Common myeloid progenitor, CD34-positive (primary cell): ENCODE results near the gene TRIO.

Source experiments
- CTCF ChIA-PET: fragments of 350-600 bp; sonication (Branson Sonifier 250); formaldehyde crosslinking; loops from one replicate; lab custom pipeline; 2021; ENCODE audit warnings: antibody characterized with exemption; lab: Charles Lee
- POLR2A ChIA-PET: fragments of 350-600 bp; sonication (Branson Sonifier 250); formaldehyde crosslinking; loops from one replicate; lab custom pipeline; 2021; ENCODE audit warnings: antibody characterized with exemption; lab: Charles Lee
- DNase-seq, 3 donors: peaks; one replicate each; pipeline versions ENCODE4 v3.0.0 to v3.0.0-alpha.2; 2013
- H3K27ac ChIP-seq, 2 experiments: 1 replicate in 1 of 2; 2 replicates in 1 of 2; pipeline ENCODE4 v1.7.0; 2013; ENCODE audit warnings: inconsistent platforms in 2 of 2, low read length in 2 of 2, mild to moderate bottlenecking in 2 of 2, low read depth in 1 of 2, moderate library complexity in 1 of 2; ENCODE audit not compliant: severe bottlenecking in 2 of 2, insufficient read depth in 1 of 2, poor library complexity in 1 of 2
- H3K27me3 ChIP-seq, 5 experiments: replicated peaks in 2 of 5; 1 replicate in 3 of 5; 2 replicates in 2 of 5; pipeline versions ENCODE4 v1.6.1 to v1.7.0; 2013; ENCODE audit warnings: low read length in 4 of 5, mild to moderate bottlenecking in 2 of 5, moderate library complexity in 2 of 5, inconsistent platforms in 1 of 5; ENCODE audit not compliant: insufficient read depth in 5 of 5, control insufficient read depth in 4 of 5
- H3K36me3 ChIP-seq, 4 experiments: 1 replicate in 2 of 4; 2 replicates in 2 of 4; pipeline versions ENCODE4 v1.6.1 to v1.7.0; 2013; ENCODE audit warnings: low read length in 3 of 4, control low read depth in 1 of 4, mild to moderate bottlenecking in 1 of 4; ENCODE audit not compliant: control insufficient read depth in 4 of 4, insufficient read depth in 4 of 4
- H3K4me1 ChIP-seq, 4 experiments: 1 replicate in 3 of 4; 2 replicates in 1 of 4; pipeline versions ENCODE4 v1.6.1 to v1.7.1; 2013; ENCODE audit warnings: low read length in 3 of 4, mild to moderate bottlenecking in 3 of 4, control low read depth in 1 of 4, inconsistent platforms in 1 of 4, moderate library complexity in 1 of 4; ENCODE audit not compliant: control insufficient read depth in 4 of 4, insufficient read depth in 4 of 4; ENCODE audit errors: control extremely low read depth in 1 of 4
- H3K4me3 ChIP-seq, 7 experiments: 1 replicate in 4 of 7; 2 replicates in 3 of 7; pipeline versions ENCODE4 v1.5.1 to v1.7.0; 2013; ENCODE audit warnings: mild to moderate bottlenecking in 7 of 7, low read length in 6 of 7, moderate library complexity in 6 of 7, inconsistent platforms in 2 of 7, low read depth in 2 of 7, control low read depth in 1 of 7; ENCODE audit not compliant: insufficient read depth in 4 of 7, control insufficient read depth in 1 of 7; ENCODE audit errors: extremely low read depth in 1 of 7
- H3K9me3 ChIP-seq, 5 experiments: 1 replicate in 4 of 5; 2 replicates in 1 of 5; pipeline versions ENCODE4 v1.6.1 to v1.7.1; 2013; ENCODE audit warnings: low read length in 4 of 5, mild to moderate bottlenecking in 2 of 5, inconsistent platforms in 1 of 5, low read depth in 1 of 5, moderate library complexity in 1 of 5; ENCODE audit not compliant: control insufficient read depth in 4 of 5, insufficient read depth in 2 of 5; ENCODE audit errors: control extremely low read depth in 1 of 5
- WGBS: methylation state at CpG from one replicate; pipeline ENCODE4 v1.1.5; 2013; ENCODE audit not compliant: insufficient coverage; 5-methylcytosine and 5-hydroxymethylcytosine counted together

TRIO gene

DNA sequence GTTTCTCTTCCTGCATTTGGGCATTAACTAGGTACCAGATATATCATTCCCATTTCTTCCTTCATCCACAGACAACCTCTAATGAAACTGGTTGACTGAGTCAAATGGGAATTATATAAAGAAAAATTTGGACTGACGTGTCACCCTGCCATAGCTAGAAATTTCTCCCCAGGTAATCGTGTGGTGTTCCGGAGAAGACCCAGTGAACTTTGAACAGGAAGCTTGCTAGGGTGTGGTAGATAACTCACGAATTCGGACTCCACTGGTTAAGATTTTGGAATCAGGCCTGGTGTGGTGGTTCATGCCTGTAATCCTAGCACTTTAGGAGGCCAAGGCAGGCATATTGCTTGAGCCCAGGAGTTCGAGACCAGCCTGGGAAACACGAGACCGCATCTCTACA is 324.1 kb downstream of the TRIO start:
- Histone ChIP-seq H3K4me3 (no peak overlapping the region), H3K36me3 (peaks cover 4 to 72% (median 21%) of the 10 kb centered on the region in 4 experiments), H3K27me3 (no peaks in the 10 kb centered on the region), H3K9me3 (no peaks in the 10 kb centered on the region), H3K27ac (no peak overlapping the region), H3K4me1 (peaks cover 5 to 37% (median 26%) of the 10 kb centered on the region in 4 experiments)
- DNase-seq, result no peak
- ChIA-PET CTCF (no interaction called here), POLR2A (no interaction called here)
- WGBS, result 93% methylated on average over 7 of the region's 8 CpGs

DNA sequence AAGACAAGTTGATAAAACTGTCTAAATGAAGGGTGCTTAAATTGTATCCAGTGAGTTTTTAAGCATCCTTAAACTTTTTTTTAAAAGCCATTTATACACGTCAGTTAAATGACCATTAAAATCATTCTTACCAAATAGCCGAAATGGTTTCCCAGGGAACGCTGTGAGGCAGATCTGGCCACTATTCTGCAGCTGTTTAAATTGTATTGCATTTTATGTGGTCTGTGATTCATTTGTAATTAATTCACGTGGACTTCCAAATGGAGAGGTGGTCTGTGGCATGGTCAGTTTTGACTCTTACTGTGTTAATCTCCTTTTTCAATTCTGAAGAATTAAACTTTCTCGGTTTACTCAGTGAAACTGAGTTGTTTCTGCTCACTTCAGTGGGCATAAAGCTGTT is 324.7 kb downstream of the TRIO start:
- H3K36me3 ChIP-seq, result peaks cover 5 to 70% (median 23%) of the 10 kb centered on the region in 4 experiments

DNA sequence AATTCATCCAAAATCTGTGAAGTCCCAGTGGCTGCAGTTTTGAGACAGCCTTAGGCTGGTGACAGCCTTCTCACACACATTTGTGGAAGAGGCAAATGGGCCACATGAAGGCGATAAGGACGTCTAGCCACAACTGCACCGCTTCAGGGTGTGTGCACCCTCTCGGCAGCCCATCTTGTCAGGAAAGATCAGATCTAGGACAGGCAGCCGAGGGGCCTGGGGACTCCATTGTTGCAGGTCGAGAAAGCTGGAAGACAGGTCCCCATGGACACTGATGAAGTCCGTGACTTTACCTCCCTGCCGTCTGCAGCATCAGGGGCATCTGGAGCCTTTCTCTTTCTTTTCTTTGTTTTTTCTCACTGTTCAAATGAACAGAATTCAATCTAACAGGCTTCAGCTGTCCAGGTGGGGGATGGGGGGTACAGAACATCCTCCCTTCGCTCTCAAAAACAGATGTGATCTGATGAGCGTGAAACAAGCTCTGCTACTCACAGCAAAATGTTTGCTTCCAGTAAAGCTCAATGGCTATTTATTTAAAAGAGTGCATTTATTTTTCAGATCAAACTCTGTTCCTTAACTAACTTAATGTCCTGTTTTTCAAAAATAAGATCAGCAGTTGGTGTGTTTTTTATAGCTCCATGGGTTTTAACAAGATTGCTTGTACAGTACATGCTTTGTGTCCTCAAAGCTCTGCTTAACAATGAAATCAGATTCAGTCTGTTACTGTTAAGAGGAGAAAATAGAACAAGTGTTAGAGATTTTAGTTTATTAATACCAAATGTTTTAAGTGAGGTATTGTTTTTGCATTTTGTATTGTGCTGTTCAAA is 326.6 kb downstream of the TRIO start:
- peaks cover 0 to 11% (median 4%) of the 10 kb centered on the region in 4 experiments for H3K4me1 ChIP-seq
- no peaks in the 10 kb centered on the region for H3K27me3 ChIP-seq
- CTCF ChIA-PET, result interaction anchor here (1.5 kb wide), 1 partner anchor 10 kb away, joined by 3 read pairs; no protein-coding TSS in a partner anchor
- H3K9me3 ChIP-seq, result no peaks in the 10 kb centered on the region
- no peak overlapping the region for H3K27ac ChIP-seq
- no peak overlapping the region for H3K4me3 ChIP-seq
- WGBS, result 98% methylated on average over 9 of the region's 10 CpGs
- H3K36me3 ChIP-seq, result peaks cover 5 to 71% (median 31%) of the 10 kb centered on the region in 4 experiments
- DNase-seq, result no peak
- POLR2A ChIA-PET, result no interaction called here

More for the DNA sequence above, 324.7 kb downstream of the TRIO start:
- ChIA-PET CTCF (no interaction called here), POLR2A (no interaction called here)
- no peaks in the 10 kb centered on the region for H3K9me3 ChIP-seq
- WGBS, result 100% methylated on average over 3 of the region's 5 CpGs
- DNase-seq, result no peak
- peaks cover 5 to 30% (median 21%) of the 10 kb centered on the region in 4 experiments for H3K4me1 ChIP-seq
- no peak overlapping the region for H3K27ac ChIP-seq
- H3K27me3 ChIP-seq, result no peaks in the 10 kb centered on the region
- no peak overlapping the region for H3K4me3 ChIP-seq

DNA sequence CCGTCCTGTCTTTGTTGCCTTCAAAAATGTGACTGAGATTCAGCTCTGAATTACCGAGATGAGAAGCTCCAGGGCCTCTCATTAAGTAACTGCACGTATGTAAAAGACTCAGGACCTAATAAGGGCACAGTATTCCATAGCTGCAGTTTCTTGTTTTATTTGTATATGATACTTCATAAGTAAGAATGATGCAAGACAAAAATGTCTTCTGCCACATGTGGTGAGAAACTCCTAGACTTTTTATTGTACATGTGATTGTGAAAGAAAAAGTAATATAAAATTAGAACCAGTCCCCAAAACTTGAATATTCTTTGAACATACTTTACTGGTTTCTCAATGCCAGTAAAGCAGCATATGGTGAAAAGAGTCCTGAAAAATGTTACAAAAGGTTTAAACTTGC is 328.4 kb downstream of the TRIO start:
- WGBS, result 100% methylated on average over 3 of the region's 3 CpGs
- CTCF ChIA-PET, result no interaction called here
- no peaks in the 10 kb centered on the region for H3K4me1 ChIP-seq
- no peak overlapping the region for H3K27ac ChIP-seq
- H3K4me3 ChIP-seq, result no peak overlapping the region
- H3K36me3 ChIP-seq, result peaks cover 5 to 70% (median 32%) of the 10 kb centered on the region in 4 experiments
- DNase-seq, result no peak
- H3K27me3 ChIP-seq, result no peaks in the 10 kb centered on the region
- H3K9me3 ChIP-seq, result no peaks in the 10 kb centered on the region
- POLR2A ChIA-PET, result no interaction called here

DNA sequence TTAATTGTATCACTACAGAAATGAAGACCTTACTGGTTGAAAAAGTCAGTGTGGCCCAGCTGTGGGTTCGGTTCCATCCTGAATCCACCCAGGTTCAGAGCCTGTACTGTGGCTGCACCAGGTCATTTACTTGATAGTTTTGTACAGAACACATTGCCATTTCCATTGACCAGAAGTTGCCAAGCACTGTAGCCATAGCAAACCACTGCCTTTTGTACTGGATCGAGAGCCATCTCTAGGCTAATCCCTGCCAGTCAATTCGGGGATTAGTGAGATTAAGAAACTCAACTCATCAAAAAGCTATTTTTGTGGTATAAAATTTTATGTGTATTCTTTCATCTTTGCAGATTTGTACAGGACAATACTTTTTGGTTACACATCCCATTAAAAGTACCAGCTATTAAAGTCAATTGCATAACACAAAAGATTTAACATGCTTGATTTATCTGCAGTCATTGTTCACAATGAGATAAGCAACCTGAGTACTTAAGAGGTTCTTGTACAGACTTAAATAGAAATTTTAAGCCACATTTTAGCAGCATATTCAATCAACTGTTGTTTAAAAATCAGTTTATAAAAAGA is 329.9 kb downstream of the TRIO start:
- Histone ChIP-seq H3K27me3 (no peaks in the 10 kb centered on the region), H3K4me1 (no peaks in the 10 kb centered on the region), H3K36me3 (peaks cover 12 to 76% (median 32%) of the 10 kb centered on the region in 4 experiments), H3K9me3 (no peaks in the 10 kb centered on the region), H3K4me3 (no peak overlapping the region), H3K27ac (no peak overlapping the region)
- CTCF ChIA-PET, result interaction anchor here (1.8 kb wide), 1 partner anchor 9 kb away, joined by 5 read pairs; no protein-coding TSS in a partner anchor
- POLR2A ChIA-PET, result no interaction called here
- 100% methylated on average over 1 of the region's 3 CpGs for WGBS
- no peak for DNase-seq

DNA sequence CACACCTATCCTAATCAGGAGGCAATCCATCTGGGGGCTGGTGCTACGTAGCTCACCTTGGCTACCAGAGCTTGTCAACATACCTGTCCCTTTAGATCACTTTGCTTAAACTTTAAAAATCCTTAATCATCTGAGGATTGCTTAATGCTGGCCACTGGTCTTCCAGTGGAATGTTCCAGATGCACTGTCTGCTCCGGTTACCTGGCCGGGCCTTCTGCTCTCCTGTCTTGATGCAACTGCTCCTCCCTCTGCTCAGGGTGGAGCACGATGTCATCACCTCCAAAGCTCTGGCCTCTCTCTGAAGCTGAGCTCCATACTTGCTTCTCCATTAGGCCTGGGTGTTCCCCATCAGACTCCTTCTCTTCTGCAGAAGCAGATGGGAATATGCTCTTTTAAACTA is 331.9 kb downstream of the TRIO start:
- no peaks in the 10 kb centered on the region for H3K27me3 ChIP-seq
- ChIA-PET CTCF (interaction anchor here (1.3 kb wide), 1 partner anchor 16 kb away, joined by 3 read pairs; no protein-coding TSS in a partner anchor), POLR2A (no interaction called here)
- H3K27ac ChIP-seq, result no peak overlapping the region
- H3K36me3 ChIP-seq, result peaks cover 14 to 82% (median 37%) of the 10 kb centered on the region in 4 experiments
- no peaks in the 10 kb centered on the region for H3K4me1 ChIP-seq
- H3K9me3 ChIP-seq, result no peaks in the 10 kb centered on the region
- no peak overlapping the region for H3K4me3 ChIP-seq
- DNase-seq, result no peak
- 96% methylated on average over 4 of the region's 4 CpGs for WGBS
